HUES64 (cell line): ENCODE data around the gene ADAMTS15. TPM values are rescaled to one million over a fixed set of nuclear protein-coding genes. Genes with fewer than 3 reads are reported as not detected.
A peak's percentile ranks its signal among the peaks of the same experiment; 100 is the strongest.

Source experiments
- H3K27ac ChIP-seq: 2 replicates; pipeline ENCODE4 v1.7.0; 2013; ENCODE audit warnings: low read depth, low read length, inconsistent platforms
- H3K27me3 ChIP-seq: 2 replicates; pipeline ENCODE4 v1.6.1; 2013; ENCODE audit warnings: mild to moderate bottlenecking, low read length; ENCODE audit not compliant: insufficient read depth
- H3K36me3 ChIP-seq: 2 replicates; pipeline ENCODE4 v1.6.1; 2013; ENCODE audit warnings: mild to moderate bottlenecking, low read length; ENCODE audit not compliant: insufficient read depth
- H3K4me1 ChIP-seq: 2 replicates; pipeline ENCODE4 v1.6.1; 2013; ENCODE audit warnings: mild to moderate bottlenecking, low read length, moderate library complexity; ENCODE audit not compliant: insufficient read depth
- H3K4me3 ChIP-seq: 2 replicates; pipeline ENCODE4 v1.5.1; 2013; ENCODE audit warnings: mild to moderate bottlenecking, low read length, moderate library complexity
- H3K9ac ChIP-seq: 2 replicates; pipeline ENCODE4 v1.6.1; 2013; ENCODE audit warnings: mild to moderate bottlenecking, low read depth, low read length
- H3K9me3 ChIP-seq: 2 replicates; pipeline ENCODE4 v1.6.1; 2013; ENCODE audit warnings: low read depth, low read length; ENCODE audit not compliant: insufficient read depth
- WGBS: fragments of 150-250, 120-280 bp; methylation state at CpG from one replicate; pipeline ENCODE4 v1.1.7; 2013; ENCODE audit warnings: missing lambda C conversion rate; 5-methylcytosine and 5-hydroxymethylcytosine counted together
- polyA plus RNA-seq, 2 experiments: library from polyadenylated mRNA; stranded (reverse); fragments of 50-300 nt; gene quantifications; one replicate each; pipeline ENCODE4 v1.2.3, GENCODE V29; 2013

The ADAMTS15 gene
- 2.3 TPM for polyA plus RNA-seq (2013, experiment 1 of 2)
- polyA plus RNA-seq (2013, experiment 2 of 2): 2.5 TPM

GRCh38 chr11:130448416-130449309 is at the start of gene ADAMTS15:
ADAMTS15 (plus strand) TSS chr11:130448645; CDS start chr11:130448974, 329 bp downstream.
- H3K36me3 ChIP-seq: no peaks in the 10 kb centered on the region
- no peaks in the 10 kb centered on the region for H3K4me1 ChIP-seq
- no peaks in the 10 kb centered on the region for H3K9me3 ChIP-seq
- H3K9ac ChIP-seq: 0 out of 2 replicates have a peak within 1 kb of the TSS, but pooled peaks have one; percentile 8
- no peak within 1 kb of the TSS for H3K27ac ChIP-seq
- H3K4me3 ChIP-seq: peak within 1 kb of the TSS; percentile 59
- WGBS: under 1% methylated on average over 75 of the region's 75 CpGs
- H3K27me3 ChIP-seq: peaks cover 77% of the 10 kb centered on the region

GRCh38 chr11:130399196-130399595 is 49.2 kb upstream of the ADAMTS15 start:
- 93% methylated on average over 2 of the region's 2 CpGs for WGBS
- Histone ChIP-seq H3K9ac (no peak overlapping the region), H3K27ac (no peak overlapping the region), H3K9me3 (no peaks in the 10 kb centered on the region), H3K27me3 (0 out of 2 replicates have a peak, but pooled peaks cover 3% of the 10 kb centered on the region), H3K36me3 (no peaks in the 10 kb centered on the region), H3K4me3 (no peak overlapping the region), H3K4me1 (peaks cover 12% of the 10 kb centered on the region)

GRCh38 chr11:130400781-130401483 is 47.5 kb upstream of the ADAMTS15 start:
- Histone ChIP-seq H3K36me3 (no peaks in the 10 kb centered on the region), H3K4me3 (no peak overlapping the region), H3K27ac (no peak overlapping the region), H3K4me1 (peaks cover 21% of the 10 kb centered on the region), H3K9ac (no peak overlapping the region), H3K9me3 (no peaks in the 10 kb centered on the region), H3K27me3 (no peaks in the 10 kb centered on the region)
- WGBS: 85% methylated on average over 13 of the region's 13 CpGs

- no peaks in the 10 kb centered on the region for H3K36me3 ChIP-seq
- peaks cover 21% of the 10 kb centered on the region for H3K4me1 ChIP-seq
- no peak overlapping the region for H3K4me3 ChIP-seq
- no peak overlapping the region for H3K27ac ChIP-seq
- no peaks in the 10 kb centered on the region for H3K27me3 ChIP-seq
- no peaks in the 10 kb centered on the region for H3K9me3 ChIP-seq
- H3K9ac ChIP-seq: no peak overlapping the region
- WGBS: 91% methylated on average over 2 of the region's 2 CpGs
Measured at GRCh38 chr11:130402570-130402969, 45.9 kb upstream of the ADAMTS15 start.

GRCh38 chr11:130403271-130403804 is 45.1 kb upstream of the ADAMTS15 start:
- no peak overlapping the region for H3K4me3 ChIP-seq
- 69% methylated on average over 11 of the region's 11 CpGs for WGBS
- H3K9me3 ChIP-seq: no peaks in the 10 kb centered on the region
- H3K27me3 ChIP-seq: no peaks in the 10 kb centered on the region
- H3K27ac ChIP-seq: peak overlapping the region; percentile 86
- H3K9ac ChIP-seq: peak overlapping the region; percentile 41
- no peaks in the 10 kb centered on the region for H3K36me3 ChIP-seq
- peaks cover 21% of the 10 kb centered on the region for H3K4me1 ChIP-seq

GRCh38 chr11:130403967-130404366 is 44.5 kb upstream of the ADAMTS15 start:
- Histone ChIP-seq H3K4me1 (peaks cover 21% of the 10 kb centered on the region), H3K27me3 (no peaks in the 10 kb centered on the region)
- 45% methylated on average over 3 of the region's 3 CpGs for WGBS

GRCh38 chr11:130404727-130405126 is 43.7 kb upstream of the ADAMTS15 start:
- WGBS: 75% methylated on average over 5 of the region's 5 CpGs
- Histone ChIP-seq H3K4me3 (no peak overlapping the region), H3K27ac (peak overlapping the region; percentile 61), H3K9me3 (no peaks in the 10 kb centered on the region), H3K9ac (no peak overlapping the region), H3K27me3 (no peaks in the 10 kb centered on the region), H3K4me1 (peaks cover 22% of the 10 kb centered on the region), H3K36me3 (no peaks in the 10 kb centered on the region)

More at GRCh38 chr11:130403967-130404366, 44.5 kb upstream of the ADAMTS15 start:
- peak overlapping the region; percentile 41 for H3K9ac ChIP-seq
- H3K36me3 ChIP-seq: no peaks in the 10 kb centered on the region
- no peaks in the 10 kb centered on the region for H3K9me3 ChIP-seq
- H3K4me3 ChIP-seq: no peak overlapping the region
- peak overlapping the region; percentile 86; the same call in 1 of the 2 replicates for H3K27ac ChIP-seq

GRCh38 chr11:130405428-130405827 is 43.0 kb upstream of the ADAMTS15 start:
- H3K27ac ChIP-seq: no peak overlapping the region
- H3K36me3 ChIP-seq: no peaks in the 10 kb centered on the region
- H3K27me3 ChIP-seq: no peaks in the 10 kb centered on the region
- 93% methylated on average over 11 of the region's 11 CpGs for WGBS
- peaks cover 24% of the 10 kb centered on the region for H3K4me1 ChIP-seq
- H3K4me3 ChIP-seq: no peak overlapping the region
- H3K9ac ChIP-seq: no peak overlapping the region
- H3K9me3 ChIP-seq: no peaks in the 10 kb centered on the region

GRCh38 chr11:130407978-130408377 is 40.5 kb upstream of the ADAMTS15 start:
- H3K27me3 ChIP-seq: no peaks in the 10 kb centered on the region
- H3K27ac ChIP-seq: no peak overlapping the region
- no peaks in the 10 kb centered on the region for H3K36me3 ChIP-seq
- no peaks in the 10 kb centered on the region for H3K9me3 ChIP-seq
- WGBS: 85% methylated on average over 7 of the region's 7 CpGs
- H3K9ac ChIP-seq: no peak overlapping the region
- peaks cover 21% of the 10 kb centered on the region for H3K4me1 ChIP-seq
- no peak overlapping the region for H3K4me3 ChIP-seq

GRCh38 chr11:130408401-130408890 is 40.0 kb upstream of the ADAMTS15 start:
- WGBS: 92% methylated on average over 18 of the region's 18 CpGs
- H3K36me3 ChIP-seq: no peaks in the 10 kb centered on the region
- H3K27ac ChIP-seq: no peak overlapping the region
- no peak overlapping the region for H3K4me3 ChIP-seq
- peaks cover 17% of the 10 kb centered on the region for H3K4me1 ChIP-seq
- no peak overlapping the region for H3K9ac ChIP-seq
- H3K9me3 ChIP-seq: no peaks in the 10 kb centered on the region
- no peaks in the 10 kb centered on the region for H3K27me3 ChIP-seq

- peaks cover 12% of the 10 kb centered on the region for H3K4me1 ChIP-seq
- no peaks in the 10 kb centered on the region for H3K36me3 ChIP-seq
- H3K4me3 ChIP-seq: no peak overlapping the region
- H3K9ac ChIP-seq: no peak overlapping the region
- no peak overlapping the region for H3K27ac ChIP-seq
- WGBS: 88% methylated on average over 8 of the region's 8 CpGs
- no peaks in the 10 kb centered on the region for H3K9me3 ChIP-seq
- H3K27me3 ChIP-seq: no peaks in the 10 kb centered on the region
Measured at GRCh38 chr11:130408901-130409300, 39.5 kb upstream of the ADAMTS15 start.
